ENCODE measurements around the gene ATXN2.
"Not testable (repeated sequence)": the region's sequence is repeated elsewhere in the genome, so short reads cannot be mapped to it uniquely, and the experiment has no call there.

Gene ATXN2

DNA sequence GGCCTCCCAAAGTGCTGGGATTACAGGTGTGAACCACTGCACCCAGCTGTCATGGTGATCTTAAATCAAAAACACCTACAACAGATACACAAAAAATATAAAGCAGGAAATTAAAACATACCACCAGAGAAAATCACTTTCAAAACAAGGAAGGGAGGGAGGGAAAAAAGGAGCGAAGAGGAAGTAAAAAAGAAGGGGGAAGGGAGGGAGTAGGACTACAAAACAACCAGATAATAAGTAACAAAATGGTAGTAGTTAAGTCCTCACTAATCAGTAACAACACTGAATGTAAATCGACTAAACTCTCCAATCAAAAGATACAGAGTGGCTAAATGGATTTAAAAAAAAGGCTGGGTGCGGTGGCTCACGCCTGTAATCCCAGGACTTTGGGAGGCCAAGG lies 104.4 kb downstream of the ATXN2 start:
- no peak for DNase-seq (ENCODE audit: low read depth)

DNA sequence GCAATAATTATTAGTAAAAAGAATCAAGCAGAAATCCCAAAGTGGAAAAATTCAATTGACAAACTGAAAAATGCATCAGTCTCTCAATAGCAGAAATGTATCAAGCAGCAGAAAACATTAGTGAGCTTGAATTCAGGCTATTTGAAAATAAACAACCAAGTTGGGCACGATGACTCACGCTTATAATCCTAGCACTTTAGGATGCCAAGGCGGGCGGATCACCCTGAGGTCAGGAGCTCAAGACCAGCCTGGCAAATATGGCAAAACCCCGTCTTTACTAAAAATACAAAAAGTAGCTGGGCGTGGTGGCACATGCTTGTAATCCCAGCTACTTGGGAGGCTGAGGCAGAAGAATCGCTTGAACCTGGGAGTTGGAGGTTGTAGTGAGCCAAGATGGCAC lies 106.1 kb downstream of the ATXN2 start:
- peak; percentile 69 for DNase-seq (ENCODE audit: low read depth)

DNA sequence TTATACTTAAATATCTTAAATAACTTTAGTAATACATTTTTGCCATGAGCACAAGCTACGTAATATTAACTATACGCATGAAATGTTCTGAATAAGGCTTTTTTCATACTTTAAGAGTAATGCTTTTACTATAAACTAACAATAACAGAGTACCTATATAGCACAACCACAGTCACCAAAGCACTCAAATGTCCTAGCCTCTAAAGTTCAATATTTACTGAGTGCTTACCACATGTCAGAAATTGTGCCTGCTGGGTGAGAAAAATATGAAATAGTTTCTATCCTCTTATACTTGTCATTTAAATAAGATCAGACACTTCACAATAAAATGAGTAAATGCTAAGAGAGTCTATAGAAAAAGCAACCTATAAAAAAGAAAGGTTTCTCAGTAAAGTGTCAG lies 110.3 kb downstream of the ATXN2 start:
- DNase-seq (ENCODE audit: low read depth) = no peak

DNA sequence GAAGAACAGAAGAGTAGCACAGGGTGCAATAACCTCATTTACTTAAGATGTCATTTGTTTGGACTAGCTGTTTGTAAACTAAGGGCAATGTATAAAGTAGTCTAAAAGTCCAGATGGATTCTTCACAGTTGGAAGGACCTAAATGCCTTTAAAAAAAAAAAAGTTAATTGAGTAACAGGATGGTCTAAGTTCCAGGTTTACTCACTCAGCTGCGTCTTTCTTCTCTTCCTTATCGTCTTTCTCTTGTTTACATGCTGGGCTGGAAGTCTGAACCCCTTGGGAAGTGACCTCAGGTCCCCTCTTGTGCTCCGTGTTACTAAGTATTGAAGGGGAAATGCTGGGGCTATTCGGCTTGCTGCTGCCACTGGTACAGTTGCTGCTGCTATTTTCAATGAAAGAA lies 110.8 kb downstream of the ATXN2 start:
- DNase-seq (ENCODE audit: low read depth) = peak; percentile 81

DNA sequence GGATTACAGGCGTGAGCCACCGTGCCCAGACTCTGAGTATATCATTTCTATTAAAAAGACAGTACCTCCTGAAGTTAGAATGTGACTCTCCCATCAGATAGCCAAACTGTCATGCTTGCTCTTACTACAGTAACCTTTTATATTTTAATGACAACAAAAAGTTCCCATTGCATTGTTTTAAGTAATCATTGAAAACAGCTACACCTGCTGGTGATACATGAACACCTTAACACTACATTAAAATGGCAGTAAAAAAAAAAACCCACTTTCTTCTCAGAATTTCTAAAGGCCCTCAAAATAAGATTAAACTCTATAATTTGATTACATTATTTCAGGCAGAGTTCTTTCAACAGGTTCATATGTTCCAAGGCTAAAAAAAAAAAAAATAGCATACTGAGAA lies 116.7 kb downstream of the ATXN2 start:
- DNase-seq (ENCODE audit: low read depth) = no peak

DNA sequence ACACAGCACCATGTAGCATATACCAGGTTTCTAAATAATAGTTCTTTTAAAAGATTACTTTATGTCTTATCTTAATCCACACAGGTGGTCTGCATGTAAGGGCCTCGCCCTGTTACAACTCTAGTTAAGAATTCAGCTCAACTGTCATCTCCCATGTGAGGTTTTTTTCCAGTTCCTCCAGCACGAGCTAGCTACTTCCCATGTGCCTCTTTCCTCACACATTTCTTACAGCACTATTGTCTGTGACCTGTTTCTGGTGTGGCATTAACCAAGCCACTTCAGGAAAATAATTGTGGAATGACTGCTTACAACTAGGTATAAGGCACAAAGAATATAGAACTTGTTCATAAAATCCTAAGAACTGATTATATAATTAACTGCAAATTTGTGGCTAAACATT lies 127.9 kb downstream of the ATXN2 start:
- peak; percentile 30 for DNase-seq (ENCODE audit: low read depth)

DNA sequence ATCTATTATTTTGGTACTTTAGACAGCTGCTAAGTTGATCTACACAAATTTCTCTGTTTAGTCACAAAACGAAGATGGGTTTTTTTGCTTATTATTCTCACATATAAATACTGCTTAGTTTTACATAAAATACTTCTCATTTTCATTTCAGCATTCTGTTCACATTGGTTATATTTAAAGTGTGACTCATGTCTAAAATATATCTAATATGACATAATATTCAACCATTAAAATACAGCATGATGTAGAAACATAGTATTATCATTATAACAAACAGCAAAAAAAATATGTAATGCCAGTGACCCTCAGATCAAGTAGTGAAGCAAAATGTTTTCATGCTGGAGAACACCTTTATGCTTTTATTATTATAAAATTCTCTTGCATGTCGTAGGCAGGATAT lies 129.7 kb downstream of the ATXN2 start:
- peak; percentile 59 for DNase-seq (ENCODE audit: low read depth)

DNA sequence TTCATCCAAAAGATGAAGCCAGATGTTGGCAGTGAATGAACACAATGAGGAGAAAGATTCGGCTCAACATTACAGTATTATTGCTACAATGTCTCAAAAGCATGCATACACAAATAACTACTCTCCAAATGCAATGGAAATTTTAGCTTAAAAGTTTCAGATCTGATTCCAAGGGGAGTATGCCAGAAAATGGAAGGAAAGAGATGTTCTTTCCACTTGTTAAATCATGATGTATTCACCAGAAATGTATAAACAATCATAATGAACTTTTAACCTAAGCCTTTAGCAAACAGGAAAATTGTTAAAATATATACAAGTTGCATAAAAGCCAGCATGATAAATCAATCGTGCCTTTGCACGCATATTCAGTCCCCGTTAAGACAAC lies 131.3 kb downstream of the ATXN2 start:
- DNase-seq (ENCODE audit: low read depth) = peak; percentile 68

DNA sequence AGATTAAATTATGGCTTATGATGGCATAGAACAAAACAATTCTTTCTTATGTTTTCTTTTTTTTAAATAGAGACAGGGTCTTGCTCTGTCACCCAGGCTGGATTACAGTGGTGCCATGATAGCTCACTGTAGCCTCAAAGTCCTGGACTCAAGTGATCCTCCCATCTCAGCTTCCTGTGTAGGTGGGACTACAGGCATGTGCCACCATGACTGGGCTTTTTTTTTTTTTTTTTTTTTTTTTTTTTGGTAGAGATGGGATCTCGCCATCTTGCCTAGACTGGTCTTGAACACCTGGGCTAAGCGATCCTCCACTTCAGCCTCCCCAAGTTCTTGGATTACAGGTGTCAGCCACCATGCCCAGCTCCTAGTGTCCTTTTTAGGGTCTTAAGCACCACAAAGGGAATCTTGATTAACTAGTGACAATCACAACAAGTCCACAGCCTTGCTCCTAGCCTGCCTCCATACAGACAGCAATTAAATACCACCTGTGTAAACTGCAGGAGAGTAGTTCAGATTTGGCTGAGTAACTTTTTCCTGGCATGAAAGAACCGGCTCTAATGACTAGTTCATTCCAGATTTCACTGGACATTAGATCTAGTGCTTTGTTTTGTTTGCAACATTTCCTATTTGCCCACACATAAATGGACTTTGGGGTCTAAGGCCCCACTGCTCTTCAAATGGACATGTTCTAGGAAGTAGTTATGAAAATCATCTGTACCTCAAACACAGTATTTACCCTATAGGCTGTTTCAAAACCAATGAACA lies 131.8 kb downstream of the ATXN2 start:
- peak; percentile 73 for DNase-seq (ENCODE audit: low read depth)

DNA sequence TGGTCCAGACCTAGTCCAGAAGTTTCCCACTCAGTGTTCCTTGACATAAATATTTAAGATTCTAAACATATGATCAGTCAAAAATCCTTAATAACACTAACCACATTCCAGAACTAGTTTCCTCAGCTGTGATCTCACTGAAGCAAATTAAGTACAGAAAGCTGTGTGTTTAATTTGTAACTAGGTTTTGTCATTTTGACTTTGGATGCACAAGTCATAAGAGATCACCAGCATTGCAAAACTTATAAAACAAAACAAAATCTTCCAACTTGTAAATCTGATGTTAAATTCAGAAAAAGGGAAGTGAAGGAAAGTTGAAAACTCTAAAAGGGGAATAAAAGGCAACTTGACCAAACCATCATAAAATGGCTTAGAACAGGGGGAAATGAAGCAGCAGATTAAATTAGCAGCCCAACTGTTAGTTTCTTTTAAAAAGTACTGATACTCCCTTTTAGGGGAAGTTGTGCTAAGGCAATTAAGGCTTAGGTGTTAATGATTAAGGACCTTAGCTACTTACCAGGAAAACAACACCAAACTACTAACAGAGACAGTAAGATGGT lies 136.8 kb downstream of the ATXN2 start:
- peak; percentile 75 for DNase-seq (ENCODE audit: low read depth)

DNA sequence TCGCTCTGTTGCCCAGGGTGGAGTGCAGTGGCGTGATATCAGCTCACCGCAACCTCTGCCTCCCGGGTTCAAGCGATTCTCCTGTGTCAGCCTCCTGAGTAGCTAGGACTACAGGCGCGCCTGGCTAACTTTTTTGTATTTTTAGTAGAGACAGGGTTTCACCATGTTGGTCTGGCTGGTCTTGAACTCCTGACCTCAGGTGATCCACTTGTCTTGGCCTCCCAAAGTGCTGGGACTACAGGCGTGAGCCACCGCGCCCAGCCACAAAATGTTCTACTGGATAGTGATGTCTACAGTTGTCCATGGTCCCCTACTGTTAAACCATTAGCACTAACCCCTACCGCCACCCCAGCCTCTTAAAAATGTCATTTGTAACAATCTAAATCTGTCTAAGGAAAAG lies 139.0 kb downstream of the ATXN2 start:
- DNase-seq (ENCODE audit: low read depth) = not testable (repeated sequence)

DNA sequence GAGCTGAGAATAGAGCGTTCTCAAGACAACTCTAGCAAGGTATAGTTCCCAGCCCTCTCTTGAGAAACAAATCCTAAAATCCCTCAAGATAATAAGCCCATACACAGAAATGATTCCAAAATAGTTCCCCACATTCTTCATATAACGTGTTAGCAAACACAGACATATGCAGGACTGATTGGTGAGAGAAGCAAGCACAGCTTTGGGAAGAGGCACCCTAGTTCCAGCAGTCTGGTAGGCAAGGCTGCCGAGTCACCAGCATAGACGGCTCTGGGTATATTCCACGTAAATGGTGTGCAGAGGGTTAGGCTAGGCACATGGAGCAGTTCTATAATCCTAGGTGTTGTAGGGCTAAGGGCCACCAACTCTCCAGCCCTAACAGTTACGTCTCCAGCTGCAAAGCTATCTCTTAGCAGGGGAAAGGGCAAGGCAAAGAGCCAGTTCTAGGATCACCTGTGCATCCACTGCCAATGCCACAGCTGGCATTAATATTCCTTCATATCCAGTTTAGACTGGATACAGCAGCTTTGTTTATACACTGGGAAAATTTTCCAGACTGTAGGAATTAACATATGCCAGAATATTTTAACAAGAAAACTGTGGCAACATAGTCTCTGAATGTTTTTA lies 140.5 kb downstream of the ATXN2 start:
- no peak for DNase-seq (ENCODE audit: low read depth)

DNA sequence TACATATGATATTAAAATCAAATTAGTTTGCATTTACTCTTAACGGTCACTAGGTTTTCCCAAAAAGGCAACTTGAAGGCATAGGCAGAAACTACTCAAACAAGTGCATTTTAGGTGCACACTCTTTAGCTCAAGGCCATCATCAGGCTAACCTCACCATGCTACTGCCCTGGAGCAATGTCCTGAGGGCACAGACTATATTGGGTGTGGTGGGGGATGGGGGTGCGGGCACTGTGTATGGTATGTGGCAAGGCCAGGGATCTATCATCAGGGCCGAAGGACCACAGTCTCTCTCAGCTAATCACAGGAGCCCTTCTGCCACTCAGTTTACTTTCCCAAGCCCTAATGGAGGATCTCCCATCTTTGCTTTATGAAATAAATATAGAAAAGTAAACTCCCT lies 141.5 kb downstream of the ATXN2 start:
- no peak for DNase-seq (ENCODE audit: low read depth)

DNA sequence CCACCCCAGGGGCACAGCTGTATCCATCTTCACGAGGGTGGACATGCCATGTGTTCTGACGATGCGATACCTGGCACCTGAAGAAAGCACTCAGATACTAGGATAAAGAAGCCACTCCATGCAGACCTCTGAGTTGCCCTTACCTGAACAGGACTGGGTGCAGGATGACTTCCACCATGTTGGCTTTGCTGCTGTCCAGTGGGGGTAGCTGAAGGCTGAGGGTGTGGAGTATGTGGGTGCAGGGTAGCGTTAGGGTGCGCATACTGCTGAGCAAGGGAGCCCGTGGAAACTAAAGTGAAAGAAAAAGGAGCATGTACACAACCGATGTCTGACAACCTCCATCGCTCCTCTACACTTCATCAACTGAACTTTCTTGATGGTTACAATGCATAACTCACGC lies 142.0 kb downstream of the ATXN2 start:
- DNase-seq (ENCODE audit: low read depth) = no peak

DNA sequence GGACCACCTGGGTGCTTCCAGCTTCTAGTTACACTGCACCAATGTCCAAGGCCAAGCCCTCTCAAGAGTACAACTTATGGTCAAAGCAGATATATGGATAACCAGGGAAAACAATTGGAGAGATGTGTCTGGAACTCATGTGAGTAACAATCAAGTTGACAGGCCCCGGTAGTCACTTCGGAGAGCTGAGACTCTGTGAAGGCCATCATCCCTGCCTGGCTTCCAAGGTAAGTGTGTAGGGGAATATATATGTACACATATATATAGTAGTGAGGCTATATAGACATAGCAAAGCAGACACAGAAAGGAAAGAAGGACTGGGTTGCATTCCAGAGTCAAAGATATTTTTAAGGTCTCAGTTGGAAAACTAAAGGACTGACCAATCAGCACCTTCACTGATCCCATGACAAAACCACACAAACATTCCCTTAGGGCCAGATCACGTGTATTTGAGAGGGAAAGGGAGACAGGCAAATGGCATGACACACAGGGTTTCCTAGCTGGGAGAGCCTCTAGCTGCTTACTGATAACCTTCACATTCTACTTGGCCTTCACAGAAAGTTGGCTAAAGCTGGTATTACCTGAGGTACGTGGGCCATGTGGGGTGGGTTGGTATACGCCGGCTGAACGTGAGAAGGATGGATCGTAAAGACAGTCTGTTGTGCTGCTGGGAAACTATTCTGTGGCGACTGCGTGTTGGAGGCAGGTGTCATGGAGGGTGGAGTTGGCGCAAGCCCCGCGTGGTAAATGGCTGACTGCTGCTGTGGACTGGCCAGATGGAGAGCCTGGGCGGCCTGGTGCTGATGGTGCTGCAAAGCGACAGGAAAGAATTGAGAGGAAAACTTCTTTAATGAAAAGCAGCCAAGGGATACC lies 143.4 kb downstream of the ATXN2 start:
- DNase-seq (ENCODE audit: low read depth) = peak; percentile 75

DNA sequence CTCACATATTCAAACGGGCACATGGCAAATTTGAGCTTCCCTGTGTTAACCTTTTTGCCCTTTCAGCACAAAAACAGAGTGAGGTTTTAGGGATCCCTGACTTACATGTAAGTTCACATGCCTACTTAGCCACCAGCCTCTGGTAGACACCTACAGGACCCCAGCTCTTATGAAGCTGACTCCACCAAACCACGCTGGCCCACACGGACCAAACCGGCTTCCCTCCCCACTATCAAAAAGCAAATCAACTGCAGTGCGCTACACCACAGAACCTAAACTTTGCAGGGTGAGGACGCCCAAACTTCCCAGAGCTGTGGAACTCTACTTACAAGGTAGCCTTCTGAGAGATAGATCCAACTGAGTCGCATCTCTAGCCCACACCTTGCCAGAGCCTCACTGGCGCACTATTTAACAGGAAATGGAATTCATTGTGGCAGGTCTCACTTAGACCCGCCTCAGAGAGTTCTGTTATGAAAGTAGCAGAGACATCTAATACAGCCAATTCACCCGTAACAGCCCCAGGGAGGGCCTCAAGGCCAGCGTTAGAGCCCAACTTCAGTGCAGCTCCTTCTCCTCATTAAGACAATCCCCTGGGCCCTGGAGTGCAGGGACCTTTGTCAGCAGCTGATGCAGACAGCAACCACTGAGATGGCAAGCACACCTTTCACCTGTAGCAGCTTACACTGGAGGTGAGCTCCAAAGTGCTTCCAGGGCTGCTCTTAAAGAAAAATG lies 144.2 kb downstream of the ATXN2 start:
- no peak for DNase-seq (ENCODE audit: low read depth)

DNA sequence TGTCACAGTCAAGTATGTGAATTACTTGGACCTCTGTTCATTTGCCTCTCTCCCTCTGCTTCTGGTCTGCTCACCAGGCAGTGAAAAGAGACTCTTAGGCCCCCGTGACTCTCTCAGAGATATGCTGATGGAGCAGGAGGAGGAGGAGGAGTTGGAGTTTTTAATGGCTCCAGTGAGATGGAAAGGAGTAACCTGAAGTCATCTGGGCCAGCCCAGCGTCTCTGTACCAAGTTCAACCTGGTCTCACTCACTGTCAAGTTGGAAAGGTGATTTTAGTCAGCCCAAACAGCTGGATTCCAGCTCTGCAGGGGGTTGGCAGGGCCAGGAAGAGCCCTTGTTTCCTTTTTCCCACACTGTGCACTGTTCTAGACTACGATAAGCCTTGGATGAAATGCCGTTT lies 144.8 kb downstream of the ATXN2 start:
- no peak for DNase-seq (ENCODE audit: low read depth)

DNA sequence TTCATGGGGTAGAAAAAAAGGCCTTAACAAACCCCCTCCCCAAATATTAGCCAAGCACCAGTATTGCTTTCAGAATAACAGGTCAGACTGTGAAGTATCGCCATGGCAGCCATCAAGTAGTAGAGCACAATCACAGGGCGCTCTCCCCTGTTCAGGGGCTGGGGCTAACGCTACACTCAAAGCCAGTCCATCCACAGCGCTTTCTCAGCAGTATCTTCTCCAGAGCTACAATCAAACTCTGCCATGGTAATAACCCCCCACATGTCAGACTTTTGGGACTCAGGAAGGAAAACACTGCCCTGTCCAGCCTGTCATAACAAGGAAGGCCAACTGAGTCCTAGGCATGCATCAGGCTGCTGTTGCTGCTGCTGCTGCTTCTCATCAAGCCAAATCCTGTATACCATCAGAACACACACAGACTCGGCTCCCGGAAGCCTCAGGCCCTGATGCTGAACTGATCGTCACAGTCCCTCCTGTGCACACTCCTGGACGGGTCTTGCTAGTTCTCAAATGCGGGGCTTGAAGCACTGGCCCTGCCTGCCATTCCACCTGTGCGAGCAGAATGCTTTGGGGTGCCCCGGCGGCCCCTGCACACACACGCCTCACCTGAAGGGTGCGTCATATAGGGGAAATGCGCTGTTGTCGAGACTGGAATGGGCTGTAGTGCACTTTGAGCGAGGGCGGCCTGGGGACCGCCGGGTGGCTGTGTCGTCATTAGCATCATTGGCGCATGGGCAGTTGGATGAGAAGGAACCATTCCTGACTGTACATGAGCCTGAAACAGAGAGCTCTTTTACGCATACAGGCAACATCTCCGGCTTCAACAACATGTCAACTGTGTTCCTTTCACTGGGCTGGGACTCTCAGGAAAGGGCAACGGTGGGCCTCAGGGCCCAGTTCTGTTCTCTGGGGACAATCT lies 145.8 kb downstream of the ATXN2 start:
- no peak for DNase-seq (ENCODE audit: low read depth)

DNA sequence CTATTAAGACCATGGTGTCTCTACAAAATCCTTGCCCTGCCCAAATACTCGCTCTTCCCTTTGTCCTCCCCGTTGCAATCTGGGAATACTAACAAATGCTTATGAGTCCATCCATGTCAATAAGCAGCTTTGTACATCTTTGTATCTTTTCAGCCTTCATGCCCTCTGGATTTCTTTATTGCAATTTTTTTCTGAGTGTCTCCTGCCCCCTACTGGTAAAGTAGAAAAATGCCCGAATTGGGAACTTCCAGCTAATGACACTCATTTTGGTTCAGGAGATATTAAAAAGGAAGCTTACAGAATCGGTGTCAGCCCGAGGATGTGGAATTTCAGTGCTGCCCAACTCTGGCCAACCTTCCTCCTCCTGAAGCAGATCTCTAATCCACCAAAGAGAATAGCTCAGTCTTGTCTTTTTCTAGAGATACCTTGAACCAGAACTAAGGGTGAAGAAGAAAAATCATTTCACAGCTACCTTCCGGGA lies 147.4 kb downstream of the ATXN2 start:
- DNase-seq (ENCODE audit: low read depth) = no peak

DNA sequence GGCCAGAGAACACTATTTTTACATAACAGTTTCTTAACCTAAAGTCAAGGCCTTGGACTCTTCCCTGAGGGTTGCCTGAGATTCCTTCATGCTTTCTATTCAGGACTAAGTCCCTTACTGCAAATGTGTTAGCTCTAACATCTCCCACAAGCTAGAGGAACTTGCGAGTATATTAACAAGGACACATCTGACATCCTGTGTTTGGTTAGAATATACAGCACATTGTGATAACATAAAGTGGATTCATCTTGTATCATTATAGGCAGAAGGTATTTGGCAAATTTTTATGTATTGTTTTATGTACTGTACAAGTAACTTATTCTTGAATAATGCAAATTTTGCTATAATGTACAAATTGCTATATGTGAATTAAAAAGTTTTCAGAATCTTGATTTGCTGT lies 147.9 kb downstream of the ATXN2 start:
- DNase-seq (ENCODE audit: low read depth) = no peak

DNA sequence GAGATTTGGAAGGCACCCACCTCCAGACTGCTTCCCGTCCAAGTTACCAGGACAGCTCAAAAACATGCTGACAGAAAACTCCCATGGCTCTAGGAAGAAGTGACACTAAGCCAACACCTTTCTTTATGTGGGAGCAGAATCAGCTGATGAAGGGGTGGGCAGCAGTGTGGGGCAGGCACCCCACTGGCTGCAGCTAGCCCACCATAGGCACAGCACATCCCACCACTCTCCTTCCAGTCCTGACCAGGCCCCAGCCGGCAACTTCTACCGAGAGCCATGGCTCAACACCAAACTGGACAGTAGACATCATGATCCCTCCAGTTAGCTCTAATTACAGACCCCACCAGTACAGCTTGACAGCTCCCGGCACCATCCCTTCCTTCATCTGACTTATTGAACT lies 148.4 kb downstream of the ATXN2 start:
- DNase-seq (ENCODE audit: low read depth) = no peak

All from iris pigment epithelial cell (primary cell).